Mucosa of descending colon (tissue), 3 donors: ENCODE data around the gene NRROS. TPM values are rescaled to one million over a fixed set of nuclear protein-coding genes. Genes with fewer than 3 reads are reported as not detected.

Source experiments
- ATAC-seq: fragments of 200-7000 bp; cut with Tn5 transposase; one replicate; pipeline ENCODE4 v1.9.1; 2020; ENCODE audit warnings: mild to moderate bottlenecking, moderate library complexity
- DNase-seq, 3 donors: peaks; one replicate each; pipeline ENCODE4 v3.0.0-alpha.2; 2020
- H3K36me3 ChIP-seq: fragments of 200-600 bp; one replicate; pipeline ENCODE4 v1.8.0; 2021; ENCODE audit warnings: low read depth, mild to moderate bottlenecking
- H3K4me1 ChIP-seq: fragments of 200-600 bp; one replicate; pipeline ENCODE4 v1.8.0; 2021; ENCODE audit warnings: low read depth, mild to moderate bottlenecking
- H3K4me3 ChIP-seq: fragments of 200-600 bp; one replicate; pipeline ENCODE4 v1.8.0; 2021; ENCODE audit warnings: mild to moderate bottlenecking
- H3K9me3 ChIP-seq: fragments of 200-600 bp; one replicate; pipeline ENCODE4 v1.8.0; 2021; ENCODE audit warnings: mild to moderate bottlenecking
- intact Hi-C, 2 donors: fragments of 100-400 bp; cut with DNase I in 1 of 2; cut with micrococcal nuclease in 1 of 2; formaldehyde crosslinking; loops; one replicate each; pipeline versions ENCODE4 v1.11.0 to v1.11.1; 2022; cut with DNase I, micrococcal nuclease
- total RNA-seq, 3 donors: library from RNA; stranded (reverse); fragmentation: NEBNext Ultra II Directional in 2 of 3; extraction: Animal tissue kit (Norgen Biotek cat#: 25700) in 2 of 3; gene quantifications; one replicate each; pipeline versions ENCODE4 v1.2.1 to v1.2.4, GENCODE V29; 2021 to 2023
- TF ChIP-seq, protein P1 (sequence below): fragments of 200-600 bp; IDR thresholded peaks from one replicate; pipeline ENCODE4 v1.8.0; 2022; ENCODE audit warnings: antibody characterized with exemption, mild to moderate bottlenecking
- donor health status: DM: no; HTN: no; CAD: no; lungs with moderate emphysema.
- donor health status: DM: no; HTN: no; CAD: no.
- donor health status: DM: no; HTN: yes; CAD: no.

The NRROS gene
- total RNA-seq, 3 donors from 2014 or later = 1.1 to 6.0 (median 5.4) TPM

DNA sequence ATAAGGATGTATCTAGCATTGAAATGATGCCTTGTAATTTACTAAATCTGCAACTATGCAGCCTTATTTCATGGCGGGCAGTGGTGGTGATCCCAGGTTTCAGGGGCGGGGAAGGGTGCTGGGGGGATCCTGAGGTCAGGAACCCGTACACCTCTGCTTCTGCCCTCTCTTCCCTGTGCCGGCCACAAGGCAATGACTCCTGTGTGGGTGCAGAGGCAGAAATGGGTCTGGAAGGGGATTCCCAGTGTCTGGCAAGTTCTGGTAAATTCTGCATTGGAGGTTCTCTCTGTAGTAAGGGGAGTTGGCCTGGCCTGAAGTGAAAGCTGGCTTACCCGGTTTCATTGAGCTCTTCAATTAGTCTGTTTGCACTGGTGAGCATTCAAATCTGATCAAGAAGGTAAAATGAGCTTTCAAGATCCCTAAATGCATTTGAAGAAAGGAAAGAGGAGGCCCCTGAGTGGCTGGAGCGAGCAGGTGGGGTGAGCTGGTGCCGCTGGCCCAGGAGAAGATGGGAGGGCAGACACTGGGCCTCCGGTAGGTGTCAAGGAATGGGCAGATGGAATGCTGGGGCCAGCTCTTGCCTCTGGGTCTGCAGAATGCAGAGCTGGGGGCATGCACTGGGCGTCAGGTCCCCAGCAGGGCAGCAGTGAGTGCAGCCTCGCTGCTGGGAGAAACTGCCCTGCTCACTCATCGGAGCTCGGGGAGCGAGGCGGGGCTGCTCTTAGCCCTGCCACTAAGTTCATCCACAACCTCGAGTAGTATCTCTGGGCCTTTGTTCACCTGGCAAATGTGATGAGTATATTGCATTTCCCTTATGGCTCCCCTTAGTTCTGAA is 13.7 kb downstream of the NRROS start:
- TF ChIP-seq, protein P1, sequence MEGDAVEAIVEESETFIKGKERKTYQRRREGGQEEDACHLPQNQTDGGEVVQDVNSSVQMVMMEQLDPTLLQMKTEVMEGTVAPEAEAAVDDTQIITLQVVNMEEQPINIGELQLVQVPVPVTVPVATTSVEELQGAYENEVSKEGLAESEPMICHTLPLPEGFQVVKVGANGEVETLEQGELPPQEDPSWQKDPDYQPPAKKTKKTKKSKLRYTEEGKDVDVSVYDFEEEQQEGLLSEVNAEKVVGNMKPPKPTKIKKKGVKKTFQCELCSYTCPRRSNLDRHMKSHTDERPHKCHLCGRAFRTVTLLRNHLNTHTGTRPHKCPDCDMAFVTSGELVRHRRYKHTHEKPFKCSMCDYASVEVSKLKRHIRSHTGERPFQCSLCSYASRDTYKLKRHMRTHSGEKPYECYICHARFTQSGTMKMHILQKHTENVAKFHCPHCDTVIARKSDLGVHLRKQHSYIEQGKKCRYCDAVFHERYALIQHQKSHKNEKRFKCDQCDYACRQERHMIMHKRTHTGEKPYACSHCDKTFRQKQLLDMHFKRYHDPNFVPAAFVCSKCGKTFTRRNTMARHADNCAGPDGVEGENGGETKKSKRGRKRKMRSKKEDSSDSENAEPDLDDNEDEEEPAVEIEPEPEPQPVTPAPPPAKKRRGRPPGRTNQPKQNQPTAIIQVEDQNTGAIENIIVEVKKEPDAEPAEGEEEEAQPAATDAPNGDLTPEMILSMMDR = no peak
- intact Hi-C loops = no loop called here
- Histone ChIP-seq H3K36me3 (no peaks in the 10 kb centered on the region), H3K4me1 (no peaks in the 10 kb centered on the region), H3K9me3 (no peaks in the 10 kb centered on the region), H3K4me3 (no peak overlapping the region)
- ATAC-seq = no peak
- DNase-seq = no peak

DNA sequence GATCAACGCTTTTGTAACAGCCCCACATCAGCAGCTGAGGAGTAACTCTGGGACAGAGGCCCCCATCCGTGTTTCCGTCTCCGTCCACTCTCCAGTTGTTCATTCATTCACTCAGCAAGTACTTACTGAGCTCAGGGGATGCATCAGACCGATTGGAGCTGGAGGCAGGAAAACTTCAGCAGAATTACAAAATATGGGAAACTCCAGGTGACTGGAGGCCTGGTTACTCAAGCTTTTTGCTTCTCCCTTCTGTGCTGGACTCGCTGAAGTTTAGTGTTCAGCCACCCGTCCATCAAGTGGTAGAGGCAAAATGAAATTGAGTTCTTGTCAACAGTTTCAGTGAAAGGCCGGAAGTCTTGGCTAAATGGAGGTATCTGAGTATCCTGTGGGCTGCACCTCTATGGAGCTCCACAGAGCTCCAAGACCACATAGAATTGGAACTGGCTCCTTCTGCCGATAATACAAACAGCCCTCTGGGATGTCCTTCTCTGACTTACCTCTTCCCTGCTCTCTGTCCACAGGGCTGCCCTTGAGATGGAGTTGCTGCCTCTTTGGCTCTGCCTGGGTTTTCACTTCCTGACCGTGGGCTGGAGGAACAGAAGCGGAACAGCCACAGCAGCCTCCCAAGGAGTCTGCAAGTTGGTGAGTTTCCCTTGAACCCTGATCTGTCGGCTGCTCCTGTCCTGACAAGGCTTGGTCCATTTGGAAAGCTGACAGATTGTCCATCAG is 14.7 kb downstream of the NRROS start:
- no peaks in the 10 kb centered on the region for H3K4me1 ChIP-seq
- TF ChIP-seq, protein P1 = no peak
- no peaks in the 10 kb centered on the region for H3K36me3 ChIP-seq
- ATAC-seq (no peak), DNase-seq (no peak)
- intact Hi-C loops = no loop called here
- H3K9me3 ChIP-seq = no peaks in the 10 kb centered on the region
- H3K4me3 ChIP-seq = no peak overlapping the region

DNA sequence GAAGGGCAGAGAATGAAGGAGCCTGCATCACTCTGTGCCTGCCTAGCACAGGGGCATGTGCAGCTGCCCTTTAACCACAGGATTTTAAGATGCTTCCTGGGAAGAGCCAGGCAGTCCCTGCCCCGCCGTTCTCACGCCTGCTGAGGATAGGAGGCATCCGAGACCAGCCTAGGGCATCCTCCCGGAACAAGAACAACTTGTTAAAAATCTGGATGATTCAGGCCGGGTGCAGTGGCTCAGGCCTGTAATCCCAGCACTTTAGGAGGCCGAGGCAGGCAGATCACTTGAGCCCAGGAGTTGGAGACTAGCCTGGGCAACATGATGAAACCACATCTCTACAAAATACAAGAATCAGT is 15.2 kb downstream of the NRROS start:
- no peaks in the 10 kb centered on the region for H3K9me3 ChIP-seq
- H3K4me3 ChIP-seq = no peak overlapping the region
- no peak for DNase-seq
- no peak for ATAC-seq
- no peaks in the 10 kb centered on the region for H3K36me3 ChIP-seq
- TF ChIP-seq, protein P1 = no peak
- intact Hi-C loops = no loop called here
- no peaks in the 10 kb centered on the region for H3K4me1 ChIP-seq

DNA sequence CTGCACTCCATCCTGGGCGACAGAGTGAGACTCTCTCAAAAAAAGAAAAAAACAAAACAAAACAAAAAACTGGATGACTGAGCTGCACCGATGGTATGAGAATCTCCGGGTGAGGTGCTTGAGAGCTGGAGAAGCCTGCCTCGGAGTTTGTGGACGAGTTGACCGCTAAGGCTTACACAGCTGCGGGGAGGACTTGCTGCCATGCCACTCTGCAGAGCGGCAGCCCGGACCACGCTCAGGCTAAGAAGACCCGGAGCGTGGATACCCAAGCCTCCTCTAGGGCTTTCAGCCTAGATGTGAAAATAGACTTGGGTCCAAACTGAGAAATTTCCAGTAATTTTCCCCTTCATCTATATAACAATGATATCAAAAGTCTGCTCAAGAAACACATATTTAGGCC is 16.0 kb downstream of the NRROS start:
- Histone ChIP-seq H3K9me3 (no peaks in the 10 kb centered on the region), H3K4me3 (no peak overlapping the region), H3K36me3 (no peaks in the 10 kb centered on the region), H3K4me1 (no peaks in the 10 kb centered on the region)
- DNase-seq (no peak), ATAC-seq (no peak)
- intact Hi-C loops = no loop called here
- TF ChIP-seq, protein P1 = no peak

DNA sequence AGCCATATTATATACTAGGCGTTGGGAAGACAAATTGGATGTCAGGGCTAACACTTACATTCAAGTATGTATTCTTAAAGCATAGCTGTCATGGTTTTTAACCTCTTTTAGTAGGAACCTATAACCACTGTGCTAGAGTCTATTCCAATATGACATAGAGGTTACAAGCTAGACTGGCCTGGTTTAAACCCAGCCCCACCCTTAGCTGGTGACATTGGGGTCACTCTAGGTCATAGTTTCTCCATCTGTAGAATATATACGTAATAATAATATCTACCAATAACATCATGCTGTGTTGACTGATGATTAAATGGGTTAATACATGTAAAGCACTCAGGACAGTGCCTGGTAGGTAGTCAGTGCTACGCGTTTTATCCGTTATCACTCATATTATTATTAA is 16.7 kb downstream of the NRROS start:
- TF ChIP-seq, protein P1 = no peak
- H3K36me3 ChIP-seq = no peaks in the 10 kb centered on the region
- no peak overlapping the region for H3K4me3 ChIP-seq
- intact Hi-C loops = no loop called here
- no peaks in the 10 kb centered on the region for H3K4me1 ChIP-seq
- ATAC-seq = no peak
- DNase-seq = no peak
- H3K9me3 ChIP-seq = no peaks in the 10 kb centered on the region
